Astrocyte of the cerebellum (primary cell): ENCODE data around the gene FGF11.

Experiments
- DNase-seq: peaks from one replicate; pipeline ENCODE4 v3.0.0-alpha.2; 2011; ENCODE audit warnings: low read depth
- H3K4me3 ChIP-seq: 2 replicates; pipeline ENCODE4 v1.5.1; 2011; ENCODE audit warnings: mild to moderate bottlenecking, low read depth, low read length, moderate library complexity
- in situ Hi-C: cut with HindIII; loops from 2 replicates; pipeline ENCODE4 v1.10.0; 2017; ENCODE audit warnings: low sequenced_read_pairs
- TF ChIP-seq, protein P1 (sequence below): IDR thresholded peaks from 2 replicates; pipeline ENCODE4 v1.5.1; 2012; ENCODE audit warnings: low read length, low read depth, moderate library complexity, mild to moderate bottlenecking; ENCODE audit errors: missing control alignments

Gene FGF11

DNA sequence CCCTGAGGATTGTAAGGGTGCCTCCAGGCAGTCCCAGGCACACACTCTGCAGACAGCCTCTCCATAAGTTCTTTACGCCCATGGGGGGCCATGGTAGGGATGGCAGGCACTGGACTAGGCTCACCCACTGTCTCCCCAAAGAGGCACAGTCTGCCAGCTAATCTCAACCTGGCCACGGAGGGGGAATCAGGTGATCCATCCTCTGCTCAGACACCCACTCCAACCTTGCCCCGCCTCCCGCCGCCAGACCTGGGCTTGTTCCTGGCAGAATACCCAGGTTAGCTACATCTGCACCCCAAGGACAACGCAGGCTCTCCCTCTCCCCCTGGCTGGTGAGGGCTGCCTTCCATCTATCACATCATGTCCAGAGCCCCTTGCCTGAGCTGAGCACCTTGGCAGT is 30.4 kb upstream of the FGF11 start:
- TF ChIP-seq, protein P1, sequence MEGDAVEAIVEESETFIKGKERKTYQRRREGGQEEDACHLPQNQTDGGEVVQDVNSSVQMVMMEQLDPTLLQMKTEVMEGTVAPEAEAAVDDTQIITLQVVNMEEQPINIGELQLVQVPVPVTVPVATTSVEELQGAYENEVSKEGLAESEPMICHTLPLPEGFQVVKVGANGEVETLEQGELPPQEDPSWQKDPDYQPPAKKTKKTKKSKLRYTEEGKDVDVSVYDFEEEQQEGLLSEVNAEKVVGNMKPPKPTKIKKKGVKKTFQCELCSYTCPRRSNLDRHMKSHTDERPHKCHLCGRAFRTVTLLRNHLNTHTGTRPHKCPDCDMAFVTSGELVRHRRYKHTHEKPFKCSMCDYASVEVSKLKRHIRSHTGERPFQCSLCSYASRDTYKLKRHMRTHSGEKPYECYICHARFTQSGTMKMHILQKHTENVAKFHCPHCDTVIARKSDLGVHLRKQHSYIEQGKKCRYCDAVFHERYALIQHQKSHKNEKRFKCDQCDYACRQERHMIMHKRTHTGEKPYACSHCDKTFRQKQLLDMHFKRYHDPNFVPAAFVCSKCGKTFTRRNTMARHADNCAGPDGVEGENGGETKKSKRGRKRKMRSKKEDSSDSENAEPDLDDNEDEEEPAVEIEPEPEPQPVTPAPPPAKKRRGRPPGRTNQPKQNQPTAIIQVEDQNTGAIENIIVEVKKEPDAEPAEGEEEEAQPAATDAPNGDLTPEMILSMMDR, result no peak
- in situ Hi-C loops, result no loop called here
- no peak for DNase-seq
- H3K4me3 ChIP-seq, result no peak overlapping the region

DNA sequence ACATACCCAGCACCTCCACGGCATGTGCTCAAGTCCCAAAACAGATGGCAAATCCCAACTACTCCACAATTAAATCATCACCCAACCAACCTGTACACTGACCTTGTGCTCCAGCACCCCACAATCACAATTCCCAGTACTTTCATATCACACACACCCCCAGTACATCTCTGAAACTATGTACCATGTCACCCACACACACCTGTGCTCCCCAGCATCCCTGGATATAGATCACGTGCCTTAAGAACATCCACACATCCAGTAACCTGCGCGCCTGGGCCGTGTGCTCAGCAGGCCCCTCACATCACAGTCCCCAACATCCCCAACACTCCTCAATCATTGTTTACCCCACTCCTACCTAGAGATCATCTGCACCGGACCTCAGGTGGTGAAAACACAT is 29.6 kb upstream of the FGF11 start:
- in situ Hi-C loops, result no loop called here
- TF ChIP-seq, protein P1, result no peak
- no peak overlapping the region for H3K4me3 ChIP-seq
- no peak for DNase-seq

DNA sequence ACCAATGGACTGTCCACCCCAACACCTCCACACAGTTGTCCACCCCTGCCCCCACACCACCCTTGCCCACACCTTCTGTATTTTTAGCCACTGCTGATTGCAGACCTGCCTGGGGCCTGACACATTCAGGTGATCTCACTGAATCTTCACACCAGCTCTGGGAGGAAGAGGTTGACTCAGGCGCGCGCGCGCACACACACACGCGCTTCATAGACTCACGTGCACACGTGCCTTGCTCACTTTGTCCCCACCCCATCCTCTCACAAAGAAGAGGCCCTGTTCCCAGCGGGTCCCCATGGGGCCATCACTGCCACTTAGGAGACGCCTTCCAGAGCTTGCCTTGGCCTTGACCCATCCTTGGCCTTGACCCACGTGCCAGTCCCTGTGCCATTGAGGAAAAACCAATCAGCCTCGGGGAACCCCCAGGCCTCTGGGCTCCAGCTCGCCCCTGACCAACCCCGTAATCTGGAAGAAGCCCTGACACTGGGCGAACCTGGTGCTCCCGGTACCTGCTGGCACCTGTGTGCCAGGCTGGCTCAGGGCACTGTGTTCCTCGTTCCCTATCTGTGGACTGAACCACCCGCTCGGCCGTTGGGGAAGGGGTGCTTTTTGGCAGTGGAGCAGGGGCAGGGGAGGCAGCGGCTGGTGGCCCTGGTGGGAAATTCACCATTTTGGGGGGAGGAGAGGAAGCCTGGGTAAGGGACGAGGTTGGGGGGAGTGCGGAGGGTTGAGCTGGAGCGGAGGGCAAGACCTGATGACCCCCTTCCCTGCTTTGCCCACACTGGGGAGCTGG is 28.5 kb upstream of the FGF11 start:
- no peak for DNase-seq
- no peak overlapping the region for H3K4me3 ChIP-seq
- in situ Hi-C loops, result no loop called here
- TF ChIP-seq, protein P1, result no peak

DNA sequence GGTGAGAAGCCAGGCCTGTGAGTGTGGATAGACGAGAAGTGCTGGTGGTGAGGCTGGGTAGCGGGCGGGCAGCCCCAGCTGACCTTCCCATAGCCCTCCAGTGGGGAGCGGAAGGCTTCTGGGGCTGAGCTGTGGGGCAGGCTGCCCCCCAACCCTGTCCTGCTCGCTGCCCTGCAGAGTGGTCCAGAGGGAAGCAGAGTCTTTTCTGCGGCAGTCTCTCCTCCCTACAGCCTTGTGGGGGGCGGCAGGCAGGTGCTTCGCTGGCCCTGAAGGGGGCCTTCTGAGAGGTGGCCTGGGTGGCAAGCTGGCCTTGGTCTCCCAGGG is 27.9 kb upstream of the FGF11 start:
- no peak for DNase-seq
- H3K4me3 ChIP-seq, result no peak overlapping the region
- in situ Hi-C loops, result no loop called here
- TF ChIP-seq, protein P1, result no peak

DNA sequence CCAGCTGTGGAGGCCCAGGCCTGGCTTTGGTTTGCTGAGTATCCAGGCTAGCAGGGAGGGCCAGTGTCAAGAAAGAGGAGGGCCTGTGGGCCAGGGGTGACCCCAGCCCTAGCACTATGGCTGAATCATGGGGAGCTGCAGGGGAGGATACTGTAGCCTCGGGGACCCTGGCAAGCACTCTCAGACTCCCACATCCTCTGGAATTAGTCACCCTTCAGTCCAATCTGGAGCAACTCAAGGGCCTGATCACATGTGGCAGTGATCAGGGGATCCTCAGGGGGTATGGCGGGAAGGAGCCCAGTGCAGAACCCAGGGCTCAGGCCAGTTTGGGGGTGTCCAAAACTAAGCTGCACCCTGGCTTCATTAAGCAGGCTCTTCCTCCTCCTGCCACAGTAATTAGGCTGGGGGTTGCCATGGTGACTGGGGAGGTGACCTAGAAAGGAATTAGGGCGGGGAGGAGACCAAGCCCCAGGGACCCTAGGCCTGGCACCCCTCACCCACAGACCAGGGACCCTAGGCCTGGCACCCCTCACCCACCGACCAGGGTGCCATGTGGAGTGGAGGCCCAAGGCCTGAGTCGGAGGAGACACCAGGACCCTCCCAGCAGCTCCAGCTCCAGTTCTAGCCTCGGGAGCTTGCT is 25.8 kb upstream of the FGF11 start:
- no peak overlapping the region for H3K4me3 ChIP-seq
- TF ChIP-seq, protein P1, result no peak
- in situ Hi-C loops, result no loop called here
- DNase-seq, result no peak

DNA sequence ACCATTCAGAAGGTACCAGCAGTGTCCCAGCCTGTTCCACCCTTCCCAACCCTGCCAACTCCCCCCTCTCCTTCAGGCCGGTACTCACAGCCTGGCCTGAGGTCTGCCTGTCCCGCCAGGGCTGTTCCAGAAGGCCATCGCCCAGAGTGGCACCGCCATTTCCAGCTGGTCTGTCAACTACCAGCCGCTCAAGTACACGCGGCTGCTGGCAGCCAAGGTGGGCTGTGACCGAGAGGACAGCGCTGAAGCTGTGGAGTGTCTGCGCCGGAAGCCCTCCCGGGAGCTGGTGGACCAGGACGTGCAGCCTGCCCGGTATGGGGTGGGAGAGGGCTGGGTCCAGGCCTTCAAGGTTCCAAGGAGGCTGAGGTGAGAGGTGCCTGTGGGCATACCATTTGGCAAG is 24.5 kb upstream of the FGF11 start:
- in situ Hi-C loops, result no loop called here

More for the DNA sequence above, 24.5 kb upstream of the FGF11 start:
- TF ChIP-seq, protein P1, result no peak
- no peak for DNase-seq
- H3K4me3 ChIP-seq, result no peak overlapping the region
